Embryonic facial prominence (tissue), 1 donor: ENCODE results near the gene MIB2.
"Not testable (repeated sequence)": the region's sequence is repeated elsewhere in the genome, so short reads cannot be mapped to it uniquely, and the experiment has no call there.

Experiments used
- DNase-seq: peaks from one replicate; pipeline ENCODE4 v3.0.0-alpha.2; 2016; ENCODE audit errors: extremely low spot score

MIB2 gene

GRCh38 chr1:1626207-1627141 lies 11.2 kb downstream of the MIB2 start:
- DNase-seq, result no peak

GRCh38 chr1:1627261-1627828 lies 12.0 kb downstream of the MIB2 start:
- DNase-seq, result no peak

- no peak for DNase-seq
These were observed 12.8 kb downstream of the MIB2 start for GRCh38 chr1:1627829-1628753.

DNA sequence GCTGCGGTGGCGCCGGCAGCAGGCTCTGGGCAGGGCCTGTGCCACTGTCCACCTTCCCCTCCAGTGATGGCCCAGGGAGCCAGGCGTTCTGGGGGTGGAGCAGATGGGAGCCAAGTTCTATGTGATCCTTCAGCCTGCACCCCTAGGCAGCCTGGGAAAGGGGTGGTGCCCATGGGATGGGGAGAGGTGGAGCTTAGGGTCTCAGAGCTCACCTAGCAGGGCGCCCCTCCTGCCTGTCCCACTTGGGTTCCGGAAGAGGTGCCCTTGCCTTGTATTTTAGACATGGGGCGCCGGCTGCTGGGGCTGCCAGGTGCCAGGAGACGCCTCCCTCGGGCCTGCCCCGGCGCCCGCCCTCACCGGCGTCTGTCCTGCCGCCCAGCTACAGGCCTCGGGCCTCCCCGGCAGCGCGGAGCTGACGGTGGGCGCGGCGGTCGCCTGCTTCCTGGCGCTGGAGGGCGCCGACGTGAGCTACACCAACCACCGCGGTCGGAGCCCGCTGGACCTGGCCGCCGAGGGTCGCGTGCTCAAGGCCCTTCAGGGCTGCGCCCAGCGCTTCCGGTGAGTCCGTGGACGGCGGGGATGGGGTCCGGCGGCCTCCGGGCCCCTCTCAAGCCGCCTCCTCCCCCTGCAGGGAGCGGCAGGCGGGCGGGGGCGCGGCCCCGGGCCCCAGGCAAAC lies 13.6 kb downstream of the MIB2 start:
- DNase-seq, result no peak

GRCh38 chr1:1629430-1630190 lies 14.3 kb downstream of the MIB2 start:
- DNase-seq, result no peak

GRCh38 chr1:1630191-1630964 lies 15.1 kb downstream of the MIB2 start:
- peak; percentile 68 for DNase-seq

- no peak for DNase-seq
These were observed 15.9 kb downstream of the MIB2 start for GRCh38 chr1:1630965-1631781.

DNA sequence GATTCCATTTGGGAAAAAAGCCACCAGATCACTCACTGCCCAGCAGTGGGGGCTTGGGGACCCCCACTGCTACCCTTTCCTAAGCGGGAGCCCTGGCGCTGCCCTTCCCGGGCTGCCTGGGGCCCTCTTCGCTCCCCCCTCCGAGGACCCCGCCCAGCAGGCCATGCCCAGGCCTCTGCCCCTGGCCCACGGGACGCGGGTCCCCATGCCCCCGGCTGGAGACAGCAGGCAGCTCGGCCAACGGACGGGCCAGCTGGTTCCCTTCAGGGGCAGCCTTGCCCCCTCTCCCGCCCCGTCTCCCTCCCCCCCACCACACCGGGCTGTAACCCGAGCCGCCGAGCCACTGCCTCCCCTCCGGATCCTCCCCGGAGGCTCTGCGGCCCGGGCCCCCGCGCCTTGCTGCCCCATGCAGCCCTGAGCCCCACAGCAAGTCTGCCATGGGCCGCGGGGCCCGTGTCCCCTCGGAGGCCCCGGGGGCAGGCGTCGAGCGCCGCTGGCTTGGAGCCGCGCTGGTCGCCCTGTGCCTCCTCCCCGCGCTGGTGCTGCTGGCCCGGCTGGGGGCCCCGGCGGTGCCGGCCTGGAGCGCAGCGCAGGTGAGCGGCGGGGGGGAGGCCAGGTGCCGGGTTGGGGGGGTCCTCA lies 16.6 kb downstream of the MIB2 start, which contains the start of gene MMP23B:
Gene MMP23B (plus strand): TSS at position 392 of the 639 bp plus-strand sequence. CDS start 46 bp downstream, at position 438.
- DNase-seq, result no peak

DNA sequence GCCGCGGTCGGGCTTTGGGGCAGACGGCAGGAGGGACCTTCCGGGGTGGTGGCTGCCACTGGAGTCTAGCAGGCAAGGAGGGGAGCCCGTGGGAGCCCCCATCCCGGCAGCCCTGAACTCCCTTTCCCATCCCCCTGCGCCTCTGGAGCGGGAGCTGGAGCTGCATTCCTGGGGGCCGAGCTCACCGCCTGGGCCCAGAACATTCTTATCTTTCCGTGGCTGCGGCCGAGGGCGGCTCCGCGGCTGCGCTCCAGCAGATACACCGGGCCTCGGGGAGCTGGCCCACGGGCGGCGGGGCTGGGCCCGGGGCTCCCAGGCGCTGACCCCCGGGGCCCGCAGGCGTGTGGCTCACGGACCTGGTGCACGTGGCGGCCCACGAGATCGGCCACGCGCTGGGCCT lies 18.1 kb downstream of the MIB2 start:
- DNase-seq, result not testable (repeated sequence)

GRCh38 chr1:1634613-1635012 lies 19.3 kb downstream of the MIB2 start:
- DNase-seq, result not testable (repeated sequence)

GRCh38 chr1:1636621-1637478 lies 21.6 kb downstream of the MIB2 start:
- not testable (repeated sequence) for DNase-seq

DNA sequence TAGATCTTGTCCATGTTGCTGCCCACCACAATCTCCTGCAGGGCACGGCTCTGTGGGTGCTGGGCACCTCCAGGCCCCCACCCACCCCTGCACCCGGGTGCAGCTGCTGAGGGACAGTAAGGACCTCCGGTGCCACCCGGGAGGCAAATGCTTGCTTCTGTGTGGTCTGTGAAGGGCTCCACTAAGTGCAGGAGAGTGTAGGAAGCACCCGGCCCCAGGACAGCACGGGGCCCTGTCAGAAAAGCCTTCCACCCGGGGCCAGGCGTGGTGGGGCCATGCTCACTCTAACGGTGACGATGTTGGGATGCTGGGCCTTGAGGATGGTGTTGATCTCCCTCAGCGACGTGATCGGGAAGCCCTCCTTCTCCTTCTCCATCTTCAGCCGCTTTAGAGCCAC lies 22.2 kb downstream of the MIB2 start:
- not testable (repeated sequence) for DNase-seq

DNA sequence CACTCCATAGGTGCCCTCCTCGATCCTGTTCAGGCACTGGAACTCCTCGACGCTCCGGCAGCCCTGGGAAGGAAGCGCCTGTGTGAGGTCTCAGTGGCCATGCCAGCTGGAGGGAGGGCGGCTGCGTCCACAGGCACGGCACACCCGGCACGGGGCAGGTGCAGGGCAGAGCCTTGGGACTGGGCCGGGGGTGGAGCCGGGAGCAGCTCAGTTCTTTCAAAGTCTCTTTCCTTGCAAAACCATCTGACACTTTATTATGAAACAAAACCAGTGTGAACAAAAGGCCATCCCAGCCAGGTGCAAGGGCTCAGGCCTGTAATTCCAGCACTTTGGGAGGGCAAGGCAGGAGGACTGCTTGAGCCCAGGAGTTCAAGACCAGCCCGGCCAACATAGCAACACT lies 23.2 kb downstream of the MIB2 start:
- DNase-seq, result not testable (repeated sequence)

DNA sequence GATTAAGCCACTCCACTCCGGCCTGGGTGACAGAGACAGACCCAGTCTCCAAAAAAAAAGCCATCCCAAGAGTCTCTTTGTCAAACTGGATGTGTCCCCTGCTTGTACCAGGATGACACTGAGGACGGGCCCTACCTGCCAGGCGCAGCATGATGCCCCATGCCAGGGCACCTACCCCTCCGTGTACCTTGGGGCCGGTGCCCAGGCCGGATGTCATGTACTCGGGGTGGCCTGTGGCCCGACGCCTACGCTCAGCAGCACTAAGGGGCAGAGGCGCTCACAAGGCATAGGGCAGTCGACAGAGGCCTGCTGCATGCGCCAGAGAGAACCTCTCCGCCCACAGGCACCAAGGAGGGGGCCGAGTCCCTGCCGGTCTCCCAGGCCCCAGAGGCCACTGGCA lies 24.1 kb downstream of the MIB2 start:
- DNase-seq, result not testable (repeated sequence)

DNA sequence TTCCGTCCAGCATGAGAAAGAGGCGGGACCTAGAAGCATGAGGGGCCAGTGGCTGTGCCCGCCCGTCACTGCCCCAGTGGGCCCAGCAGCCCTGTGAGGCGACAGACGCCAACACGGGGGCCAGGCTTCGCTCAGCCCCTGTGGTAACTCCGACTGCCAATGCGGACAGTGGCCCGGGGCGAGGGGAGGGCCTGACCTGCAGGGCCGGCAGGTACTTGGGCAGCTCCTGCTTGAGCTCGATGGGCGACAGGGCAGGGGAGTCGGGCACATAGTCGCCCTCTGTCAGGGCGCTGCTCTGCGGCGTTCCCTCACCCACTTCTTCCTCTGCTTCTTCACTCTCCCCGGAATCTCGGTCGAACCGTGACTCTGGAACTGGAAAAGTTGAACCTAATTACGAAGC lies 24.8 kb downstream of the MIB2 start:
- DNase-seq, result not testable (repeated sequence)

- DNase-seq, result not testable (repeated sequence)
These were observed 25.6 kb downstream of the MIB2 start for GRCh38 chr1:1640711-1641461.

- DNase-seq, result not testable (repeated sequence)
These were observed 31.0 kb downstream of the MIB2 start for GRCh38 chr1:1646326-1646725.
